Measurements from ENCODE around the gene SPIN2B.
"Not testable (repeated sequence)": the region's sequence is repeated elsewhere in the genome, so short reads cannot be mapped to it uniquely, and the experiment has no call there.

The SPIN2B gene

DNA sequence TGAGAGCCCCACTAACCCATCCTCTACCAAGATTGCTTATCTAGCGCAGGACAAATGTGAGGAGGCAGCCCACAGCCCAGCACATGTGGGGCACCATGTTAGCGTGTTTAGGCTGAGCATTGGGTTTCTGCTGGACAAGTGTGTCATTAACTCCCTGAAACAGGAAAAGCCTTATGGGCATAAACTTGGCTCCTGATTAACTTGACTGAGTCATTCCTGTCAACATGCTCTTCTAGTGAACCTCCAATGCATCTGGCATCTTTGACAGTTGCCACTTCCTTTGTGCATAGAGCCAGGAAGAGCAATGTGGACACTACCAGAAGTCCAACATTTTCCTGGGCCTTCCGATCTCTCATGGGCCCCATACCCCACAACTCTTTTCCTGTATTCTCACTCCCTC is 13.4 kb upstream of the SPIN2B start:
- DNase-seq (ENCODE audit: low read depth in 1 of 2, low spot score in 1 of 2): no peak
- Histone ChIP-seq H3K4me3 (replicated peaks; ENCODE audit: insufficient read depth, low read length) (no peak overlapping the region), H3K27ac (replicated peaks) (no peak overlapping the region), H3K27me3 (ENCODE audit: insufficient read depth, poor library complexity, severe bottlenecking) (no peaks in the 10 kb centered on the region)
- TF ChIP-seq, protein P1, sequence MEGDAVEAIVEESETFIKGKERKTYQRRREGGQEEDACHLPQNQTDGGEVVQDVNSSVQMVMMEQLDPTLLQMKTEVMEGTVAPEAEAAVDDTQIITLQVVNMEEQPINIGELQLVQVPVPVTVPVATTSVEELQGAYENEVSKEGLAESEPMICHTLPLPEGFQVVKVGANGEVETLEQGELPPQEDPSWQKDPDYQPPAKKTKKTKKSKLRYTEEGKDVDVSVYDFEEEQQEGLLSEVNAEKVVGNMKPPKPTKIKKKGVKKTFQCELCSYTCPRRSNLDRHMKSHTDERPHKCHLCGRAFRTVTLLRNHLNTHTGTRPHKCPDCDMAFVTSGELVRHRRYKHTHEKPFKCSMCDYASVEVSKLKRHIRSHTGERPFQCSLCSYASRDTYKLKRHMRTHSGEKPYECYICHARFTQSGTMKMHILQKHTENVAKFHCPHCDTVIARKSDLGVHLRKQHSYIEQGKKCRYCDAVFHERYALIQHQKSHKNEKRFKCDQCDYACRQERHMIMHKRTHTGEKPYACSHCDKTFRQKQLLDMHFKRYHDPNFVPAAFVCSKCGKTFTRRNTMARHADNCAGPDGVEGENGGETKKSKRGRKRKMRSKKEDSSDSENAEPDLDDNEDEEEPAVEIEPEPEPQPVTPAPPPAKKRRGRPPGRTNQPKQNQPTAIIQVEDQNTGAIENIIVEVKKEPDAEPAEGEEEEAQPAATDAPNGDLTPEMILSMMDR (IDR thresholded peaks at IDR 0.05; ENCODE audit: insufficient read depth, low read length): no peak
- TF ChIP-seq POLR2AphosphoS5 (IDR thresholded peaks at IDR 0.05; ENCODE audit: low read depth) (no peak), GABPA (IDR thresholded peaks at IDR 0.05; ENCODE audit: low read depth) (no peak), SPI1 (IDR thresholded peaks at IDR 0.05; ENCODE audit: borderline replicate concordance, low read depth) (no peak)
- TF ChIP-seq, protein P2, sequence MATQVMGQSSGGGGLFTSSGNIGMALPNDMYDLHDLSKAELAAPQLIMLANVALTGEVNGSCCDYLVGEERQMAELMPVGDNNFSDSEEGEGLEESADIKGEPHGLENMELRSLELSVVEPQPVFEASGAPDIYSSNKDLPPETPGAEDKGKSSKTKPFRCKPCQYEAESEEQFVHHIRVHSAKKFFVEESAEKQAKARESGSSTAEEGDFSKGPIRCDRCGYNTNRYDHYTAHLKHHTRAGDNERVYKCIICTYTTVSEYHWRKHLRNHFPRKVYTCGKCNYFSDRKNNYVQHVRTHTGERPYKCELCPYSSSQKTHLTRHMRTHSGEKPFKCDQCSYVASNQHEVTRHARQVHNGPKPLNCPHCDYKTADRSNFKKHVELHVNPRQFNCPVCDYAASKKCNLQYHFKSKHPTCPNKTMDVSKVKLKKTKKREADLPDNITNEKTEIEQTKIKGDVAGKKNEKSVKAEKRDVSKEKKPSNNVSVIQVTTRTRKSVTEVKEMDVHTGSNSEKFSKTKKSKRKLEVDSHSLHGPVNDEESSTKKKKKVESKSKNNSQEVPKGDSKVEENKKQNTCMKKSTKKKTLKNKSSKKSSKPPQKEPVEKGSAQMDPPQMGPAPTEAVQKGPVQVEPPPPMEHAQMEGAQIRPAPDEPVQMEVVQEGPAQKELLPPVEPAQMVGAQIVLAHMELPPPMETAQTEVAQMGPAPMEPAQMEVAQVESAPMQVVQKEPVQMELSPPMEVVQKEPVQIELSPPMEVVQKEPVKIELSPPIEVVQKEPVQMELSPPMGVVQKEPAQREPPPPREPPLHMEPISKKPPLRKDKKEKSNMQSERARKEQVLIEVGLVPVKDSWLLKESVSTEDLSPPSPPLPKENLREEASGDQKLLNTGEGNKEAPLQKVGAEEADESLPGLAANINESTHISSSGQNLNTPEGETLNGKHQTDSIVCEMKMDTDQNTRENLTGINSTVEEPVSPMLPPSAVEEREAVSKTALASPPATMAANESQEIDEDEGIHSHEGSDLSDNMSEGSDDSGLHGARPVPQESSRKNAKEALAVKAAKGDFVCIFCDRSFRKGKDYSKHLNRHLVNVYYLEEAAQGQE (IDR thresholded peaks at IDR 0.05; ENCODE audit: insufficient replicate concordance, low read depth): no peak

DNA sequence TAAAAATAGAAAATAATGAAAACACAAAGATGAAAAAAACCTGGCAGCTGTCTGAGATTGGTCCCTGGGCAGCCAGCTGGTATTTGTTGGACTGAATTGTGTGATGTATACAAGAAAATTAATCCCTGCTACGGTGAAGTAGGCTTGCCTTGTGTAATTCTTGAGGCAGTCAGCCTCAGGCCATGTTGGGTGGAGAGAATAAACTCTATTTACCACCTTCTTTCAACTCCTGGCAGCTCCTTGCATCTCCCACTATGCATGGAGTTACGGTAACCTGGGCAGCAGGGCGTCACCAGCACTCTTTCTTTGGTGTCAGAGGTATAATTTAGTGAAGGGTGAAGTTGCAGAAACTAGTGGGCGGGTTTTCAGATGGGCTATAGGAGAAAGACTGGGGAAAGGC is 12.4 kb upstream of the SPIN2B start:
- DNase-seq (ENCODE audit: low read depth in 1 of 2, low spot score in 1 of 2): no peak
- H3K27me3 ChIP-seq (ENCODE audit: insufficient read depth, poor library complexity, severe bottlenecking): no peaks in the 10 kb centered on the region
- H3K4me3 ChIP-seq (replicated peaks; ENCODE audit: insufficient read depth, low read length): no peak overlapping the region
- TF ChIP-seq, protein P2 (IDR thresholded peaks at IDR 0.05; ENCODE audit: insufficient replicate concordance, low read depth): no peak
- TF ChIP-seq POLR2AphosphoS5 (IDR thresholded peaks at IDR 0.05; ENCODE audit: low read depth): no peak
- TF ChIP-seq, protein P1 (IDR thresholded peaks at IDR 0.05; ENCODE audit: insufficient read depth, low read length): no peak
- H3K27ac ChIP-seq (replicated peaks): no peak overlapping the region

DNA sequence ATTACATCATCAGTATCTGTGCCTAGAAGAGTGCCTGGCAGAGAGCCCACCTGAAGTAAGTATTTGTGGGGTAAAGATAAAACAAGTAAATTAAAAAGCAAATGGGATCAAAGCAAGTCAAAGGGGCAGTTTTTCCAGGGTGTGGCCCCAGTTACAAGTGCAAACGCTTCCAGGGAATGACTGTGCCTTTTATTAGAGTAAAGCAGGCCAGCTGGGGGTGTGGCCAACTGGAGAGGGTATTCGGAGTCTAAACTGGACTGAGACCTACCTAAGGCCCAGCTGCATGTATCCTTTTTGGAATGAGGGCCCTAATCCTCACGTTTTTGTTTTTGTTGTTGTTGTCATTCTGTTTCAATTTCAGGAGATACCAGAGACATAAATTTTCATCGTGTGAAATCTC is 11.9 kb upstream of the SPIN2B start:
- H3K4me3 ChIP-seq (replicated peaks; ENCODE audit: insufficient read depth, low read length); DNase-seq (ENCODE audit: low read depth in 1 of 2, low spot score in 1 of 2); H3K27me3 ChIP-seq (ENCODE audit: insufficient read depth, poor library complexity, severe bottlenecking); H3K27ac ChIP-seq (replicated peaks): not testable (repeated sequence)

DNA sequence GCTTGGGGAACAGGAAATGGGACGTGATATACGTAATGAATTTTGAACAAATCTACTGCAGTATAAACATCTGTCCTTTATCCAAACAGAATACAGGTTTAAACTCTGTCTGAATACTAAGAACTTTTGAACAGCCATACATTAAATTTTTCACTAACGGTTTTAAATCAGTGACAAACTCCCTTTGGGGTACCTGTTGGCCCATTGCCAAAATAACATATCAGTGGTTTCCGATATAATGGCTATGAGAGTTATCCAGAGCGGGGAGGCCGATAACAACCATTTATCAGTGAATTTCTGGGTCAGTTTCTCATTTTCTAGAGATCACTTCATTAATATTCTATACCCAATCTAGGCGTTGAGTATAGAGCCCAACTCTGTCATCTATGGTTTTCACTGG is 10.7 kb upstream of the SPIN2B start:
- no peak overlapping the region for H3K4me3 ChIP-seq (replicated peaks; ENCODE audit: insufficient read depth, low read length)
- DNase-seq (ENCODE audit: low read depth in 1 of 2, low spot score in 1 of 2): no peak
- H3K27ac ChIP-seq (replicated peaks): no peak overlapping the region
- no peaks in the 10 kb centered on the region for H3K27me3 ChIP-seq (ENCODE audit: insufficient read depth, poor library complexity, severe bottlenecking)
- no peak for TF ChIP-seq GABPA (IDR thresholded peaks at IDR 0.05; ENCODE audit: low read depth)
- TF ChIP-seq POLR2AphosphoS5 (IDR thresholded peaks at IDR 0.05; ENCODE audit: low read depth): no peak
- TF ChIP-seq SPI1 (IDR thresholded peaks at IDR 0.05; ENCODE audit: borderline replicate concordance, low read depth): no peak

DNA sequence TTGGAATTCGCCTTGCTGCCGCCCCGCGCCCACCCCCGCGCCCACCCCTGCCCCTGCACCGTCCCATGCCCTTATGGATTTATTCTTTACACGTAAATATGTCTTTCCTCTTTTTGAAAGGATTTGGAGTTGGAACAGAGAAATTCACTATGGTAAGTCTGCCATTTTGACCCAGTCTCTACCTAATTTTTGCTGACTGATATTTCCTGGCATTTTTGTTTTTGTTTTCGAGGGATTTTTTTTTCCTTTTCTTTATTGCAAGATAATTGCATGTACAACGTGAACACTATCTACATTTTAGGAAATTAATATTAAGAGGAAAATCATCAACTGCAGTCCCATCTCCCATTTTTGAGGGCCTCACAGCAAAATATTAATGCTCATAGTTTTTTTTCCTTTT is 468 bp upstream of the SPIN2B start:
- Histone ChIP-seq H3K4me3 (replicated peaks; ENCODE audit: insufficient read depth, low read length) (peak overlapping the region; percentile 56), H3K27me3 (ENCODE audit: insufficient read depth, poor library complexity, severe bottlenecking) (no peaks in the 10 kb centered on the region), H3K27ac (replicated peaks) (peak overlapping the region; percentile 73)
- no peak for DNase-seq (ENCODE audit: low read depth in 1 of 2, low spot score in 1 of 2)
- TF ChIP-seq POLR2AphosphoS5 (IDR thresholded peaks at IDR 0.05; ENCODE audit: low read depth) (no peak), SPI1 (IDR thresholded peaks at IDR 0.05; ENCODE audit: borderline replicate concordance, low read depth) (no peak), GABPA (IDR thresholded peaks at IDR 0.05; ENCODE audit: low read depth) (no peak)
- TF ChIP-seq, protein P1 (IDR thresholded peaks at IDR 0.05; ENCODE audit: insufficient read depth, low read length): no peak
- TF ChIP-seq, protein P2 (IDR thresholded peaks at IDR 0.05; ENCODE audit: insufficient replicate concordance, low read depth): no peak

DNA sequence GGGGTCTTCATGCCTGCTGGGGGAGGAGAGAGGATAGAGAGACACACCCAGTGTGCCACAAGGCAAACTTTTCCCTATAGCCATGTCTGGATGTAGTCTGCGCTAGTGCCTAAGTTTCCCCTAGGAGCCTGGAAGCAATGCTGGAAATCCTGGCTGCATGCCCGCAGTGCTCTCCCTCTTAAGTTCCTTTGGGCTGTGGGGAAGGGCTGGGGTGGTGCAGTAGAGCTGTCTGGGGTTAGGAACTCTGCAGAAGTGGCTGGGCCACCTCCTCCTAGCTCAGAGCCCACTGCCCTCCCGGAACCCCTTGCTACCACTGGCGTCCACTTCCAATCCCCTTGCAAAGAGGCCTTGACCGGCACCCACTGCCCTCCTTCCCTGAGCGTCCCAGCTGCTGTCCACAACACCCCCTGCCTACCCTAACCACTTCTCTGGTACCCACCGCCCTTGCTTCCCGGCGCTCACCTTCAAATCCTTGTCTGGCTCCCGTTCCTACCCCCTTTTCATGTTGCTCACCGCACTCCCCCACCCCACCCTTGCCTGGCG is 658 bp downstream of the SPIN2B start:
- not testable (repeated sequence) for H3K27me3 ChIP-seq (ENCODE audit: insufficient read depth, poor library complexity, severe bottlenecking); DNase-seq (ENCODE audit: low read depth in 1 of 2, low spot score in 1 of 2)
- Histone ChIP-seq H3K4me3 (replicated peaks; ENCODE audit: insufficient read depth, low read length) (peak overlapping the region; percentile 56), H3K27ac (replicated peaks) (peak overlapping the region; percentile 73)
